Natural killer cell (primary cell): Measurements from ENCODE around the gene MCTP1. TPM values are rescaled to one million over a fixed set of nuclear protein-coding genes. Genes with fewer than 3 reads are reported as not detected.

Experiments
- ATAC-seq, 3 donors: fragments of 150-1000 bp in 2 of 3; fragments of 200-7000 bp in 1 of 3; cut with Tn5 transposase; 1 replicate in 1 of 3; 2 replicates in 2 of 3; pipeline ENCODE4 v1.10.0; 2021; ENCODE audit warnings: mild to moderate bottlenecking in 2 of 3, moderate library complexity in 2 of 3
- DNase-seq, 2 donors: peaks; one replicate each; pipeline versions ENCODE4 v3.0.0 to v3.0.0-alpha.2; 2013 to 2021; ENCODE audit warnings: mixed read lengths in 1 of 2
- H3K27ac ChIP-seq: one replicate; pipeline ENCODE4 v1.5.1; 2013; ENCODE audit warnings: mild to moderate bottlenecking, low read length
- H3K27me3 ChIP-seq: one replicate; pipeline ENCODE4 v1.6.1; 2013; ENCODE audit warnings: low read length; ENCODE audit not compliant: control insufficient read depth, insufficient read depth
- H3K36me3 ChIP-seq: one replicate; pipeline ENCODE4 v1.6.1; 2013; ENCODE audit warnings: low read length; ENCODE audit not compliant: control insufficient read depth, insufficient read depth
- H3K4me1 ChIP-seq: one replicate; pipeline ENCODE4 v1.6.1; 2013; ENCODE audit warnings: low read length; ENCODE audit not compliant: control insufficient read depth, insufficient read depth
- H3K4me3 ChIP-seq: one replicate; pipeline ENCODE4 v1.5.1; 2013; ENCODE audit warnings: low read length
- H3K9me3 ChIP-seq: one replicate; pipeline ENCODE4 v1.6.1; 2013; ENCODE audit warnings: low read length; ENCODE audit not compliant: control insufficient read depth, insufficient read depth
- H3K27ac Mint-ChIP-seq, 2 donors: one replicate each; pipeline ENCODE4 v1.8.0; 2022; ENCODE audit warnings: mild to moderate bottlenecking in 2 of 2, mixed read lengths in 2 of 2, moderate library complexity in 1 of 2
- H3K27me3 Mint-ChIP-seq, 2 donors: one replicate each; pipeline ENCODE4 v1.8.0; 2022; ENCODE audit warnings: low read depth in 2 of 2, mixed read lengths in 2 of 2
- H3K36me3 Mint-ChIP-seq: one replicate; pipeline ENCODE4 v1.8.0; 2022; ENCODE audit warnings: mixed read lengths
- H3K4me1 Mint-ChIP-seq, 2 donors: one replicate each; pipeline ENCODE4 v1.8.0; 2022; ENCODE audit warnings: mixed read lengths in 2 of 2
- H3K4me3 Mint-ChIP-seq: one replicate; pipeline ENCODE4 v1.8.0; 2022; ENCODE audit warnings: mild to moderate bottlenecking, moderate library complexity, mixed read lengths
- H3K9me3 Mint-ChIP-seq, 2 donors: one replicate each; pipeline ENCODE4 v1.8.0; 2022; ENCODE audit warnings: mixed read lengths in 2 of 2
- WGBS: methylation state at CpG from one replicate; pipeline ENCODE4 v1.1.7; 2013; ENCODE audit warnings: missing lambda C conversion rate; ENCODE audit not compliant: insufficient coverage; 5-methylcytosine and 5-hydroxymethylcytosine counted together
- intact Hi-C: fragments of 100-400 bp; cut with micrococcal nuclease; formaldehyde crosslinking; loops from one replicate; pipeline ENCODE4 v1.14.2; 2022
- total RNA-seq, 4 donors: library from RNA; stranded (reverse); fragments of 120-200 nt in 1 of 4; gene quantifications; one replicate each; pipeline versions ENCODE4 v1.2.3 to v1.2.4, GENCODE V29; 2013 to 2022
- TF ChIP-seq, protein P1 (sequence below): fragments of 200-600 bp; IDR thresholded peaks from one replicate; pipeline ENCODE4 v1.8.0; 2022; ENCODE audit warnings: antibody characterized with exemption

Gene MCTP1
- 10 to 100 TPM in 1 of 3 donors, 1 to 10 TPM in 2; 4.7 to 15.1 (median 9.8) TPM for total RNA-seq
- total RNA-seq (2013): 11.8 TPM

DNA sequence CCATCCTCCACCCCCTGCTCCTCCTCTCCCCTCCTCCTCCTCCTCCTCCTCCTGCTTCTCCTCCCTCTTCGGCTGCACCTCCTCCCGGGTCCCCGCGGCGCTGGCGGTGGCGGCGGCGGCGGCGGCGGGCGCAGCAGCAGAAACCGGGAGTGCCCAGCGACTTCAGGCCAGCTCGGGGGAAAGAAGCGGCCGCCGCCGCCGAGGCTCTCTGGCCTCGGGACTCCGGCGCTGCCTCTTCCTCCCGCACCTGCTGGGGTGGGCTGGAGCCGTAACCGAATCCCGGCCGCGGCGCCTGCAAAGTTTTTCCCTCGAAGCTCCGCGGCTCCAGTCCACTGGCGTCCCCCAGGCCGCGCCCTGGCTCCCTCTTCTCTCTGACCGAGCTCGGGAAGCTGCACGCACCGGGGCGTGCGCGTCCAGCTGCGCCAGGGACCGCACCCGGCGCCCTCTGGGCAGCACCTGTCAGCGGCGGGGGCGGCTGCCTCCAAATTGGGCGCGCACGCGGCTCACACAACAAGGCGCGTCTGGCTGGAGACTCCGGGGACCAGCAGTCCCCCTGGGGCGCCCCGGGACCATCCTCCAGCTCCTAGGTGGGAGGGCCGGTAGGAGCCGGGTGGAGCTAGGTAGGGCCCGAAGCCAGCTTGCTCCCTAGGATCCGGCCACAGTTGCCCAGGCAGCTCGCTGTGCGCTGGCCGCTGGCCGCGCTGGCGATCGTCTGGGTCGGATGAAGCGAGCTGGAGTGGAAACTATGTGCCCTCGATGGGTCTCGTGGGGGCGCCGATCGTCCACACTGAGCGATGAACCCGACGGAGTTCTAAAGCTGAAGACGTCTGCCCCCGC, at the start of gene MCTP1:
Gene MCTP1 (minus strand): TSS at position 523 of the 837 bp plus-strand sequence.
- Histone ChIP-seq H3K9me3 (no peaks in the 10 kb centered on the region), H3K27ac (no peak within 1 kb of the TSS), H3K4me3 (peak within 1 kb of the TSS; percentile 21), H3K27me3 (peaks cover 38% of the 10 kb centered on the region), H3K36me3 (no peaks in the 10 kb centered on the region), H3K4me1 (peaks cover 16% of the 10 kb centered on the region)
- DNase-seq (no peak), ATAC-seq (peak in 1 of 3 donors; percentile 20)
- TF ChIP-seq, protein P1, sequence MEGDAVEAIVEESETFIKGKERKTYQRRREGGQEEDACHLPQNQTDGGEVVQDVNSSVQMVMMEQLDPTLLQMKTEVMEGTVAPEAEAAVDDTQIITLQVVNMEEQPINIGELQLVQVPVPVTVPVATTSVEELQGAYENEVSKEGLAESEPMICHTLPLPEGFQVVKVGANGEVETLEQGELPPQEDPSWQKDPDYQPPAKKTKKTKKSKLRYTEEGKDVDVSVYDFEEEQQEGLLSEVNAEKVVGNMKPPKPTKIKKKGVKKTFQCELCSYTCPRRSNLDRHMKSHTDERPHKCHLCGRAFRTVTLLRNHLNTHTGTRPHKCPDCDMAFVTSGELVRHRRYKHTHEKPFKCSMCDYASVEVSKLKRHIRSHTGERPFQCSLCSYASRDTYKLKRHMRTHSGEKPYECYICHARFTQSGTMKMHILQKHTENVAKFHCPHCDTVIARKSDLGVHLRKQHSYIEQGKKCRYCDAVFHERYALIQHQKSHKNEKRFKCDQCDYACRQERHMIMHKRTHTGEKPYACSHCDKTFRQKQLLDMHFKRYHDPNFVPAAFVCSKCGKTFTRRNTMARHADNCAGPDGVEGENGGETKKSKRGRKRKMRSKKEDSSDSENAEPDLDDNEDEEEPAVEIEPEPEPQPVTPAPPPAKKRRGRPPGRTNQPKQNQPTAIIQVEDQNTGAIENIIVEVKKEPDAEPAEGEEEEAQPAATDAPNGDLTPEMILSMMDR: no peak
- Mint-ChIP-seq H3K4me3 (peak within 1 kb of the TSS; percentile 72), H3K36me3 (no peaks in the 10 kb centered on the region), H3K9me3 (no peaks in the 10 kb centered on the region), H3K27ac (no peak within 1 kb of the TSS), H3K27me3 (peaks cover 40 to 61% of the 10 kb centered on the region in 2 donors), H3K4me1 (peaks cover 4 to 12% of the 10 kb centered on the region in 2 donors)
- 1% methylated on average over 83 of the region's 83 CpGs for WGBS
- intact Hi-C loops: no loop called here

DNA sequence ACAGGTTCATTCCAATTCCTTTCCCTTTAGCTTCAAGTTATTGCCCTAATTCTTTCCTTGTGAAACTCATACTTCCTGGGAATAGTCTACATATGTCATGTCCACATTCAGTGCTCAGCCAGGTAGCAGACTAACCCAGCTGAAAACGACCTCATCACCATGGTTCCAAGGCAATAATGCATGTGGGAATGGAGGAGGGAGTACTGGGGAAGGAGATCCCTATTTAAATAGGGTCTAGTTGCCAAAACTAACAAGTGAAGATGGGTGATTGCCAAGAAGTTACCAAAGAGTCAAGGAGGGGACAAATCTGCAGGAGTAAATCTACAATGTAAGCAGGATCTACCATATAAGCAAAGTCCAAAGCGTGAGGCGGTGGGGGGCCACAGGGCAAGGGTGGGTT, 47.3 kb upstream of the MCTP1 start:
- Mint-ChIP-seq H3K4me1 (no peaks in the 10 kb centered on the region), H3K9me3 (peaks cover 7 to 12% of the 10 kb centered on the region in 2 donors), H3K36me3 (no peaks in the 10 kb centered on the region), H3K27ac (no peak overlapping the region), H3K27me3 (peaks cover 0 to 4% of the 10 kb centered on the region in 2 donors), H3K4me3 (no peak overlapping the region)
- Histone ChIP-seq H3K9me3 (no peaks in the 10 kb centered on the region), H3K36me3 (no peaks in the 10 kb centered on the region), H3K27ac (no peak overlapping the region), H3K4me3 (no peak overlapping the region), H3K27me3 (no peaks in the 10 kb centered on the region), H3K4me1 (no peaks in the 10 kb centered on the region)
- intact Hi-C loops: no loop called here
- no peak for ATAC-seq
- 87% methylated on average over 3 of the region's 3 CpGs for WGBS
- TF ChIP-seq, protein P1: no peak
- DNase-seq: no peak

DNA sequence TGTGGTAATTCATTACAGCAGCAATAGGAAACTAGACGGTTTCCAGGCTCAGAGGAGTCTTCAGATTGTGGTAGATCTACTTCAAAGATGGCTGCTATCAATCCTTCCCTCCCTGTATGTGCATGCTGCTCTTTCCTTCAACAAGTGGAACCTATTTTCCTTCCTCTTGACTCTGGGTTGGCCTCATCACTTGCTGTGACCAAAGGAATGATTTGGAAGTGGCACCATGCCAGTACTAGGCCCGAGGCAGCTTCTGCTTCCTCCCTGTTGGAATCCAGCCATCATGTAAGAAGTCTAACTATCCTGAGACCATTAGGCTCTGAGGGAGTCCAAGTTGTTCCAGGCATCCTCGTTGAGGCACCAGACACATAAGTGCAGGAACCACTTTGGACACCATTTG, 46.5 kb upstream of the MCTP1 start:
- DNase-seq (no peak), ATAC-seq (no peak)
- TF ChIP-seq, protein P1: no peak
- Mint-ChIP-seq H3K4me1 (no peaks in the 10 kb centered on the region), H3K4me3 (no peak overlapping the region), H3K36me3 (no peaks in the 10 kb centered on the region), H3K27me3 (peaks cover 0 to 4% of the 10 kb centered on the region in 2 donors), H3K9me3 (peaks cover 7 to 12% of the 10 kb centered on the region in 2 donors), H3K27ac (no peak overlapping the region)
- intact Hi-C loops: no loop called here
- H3K4me1 ChIP-seq: no peaks in the 10 kb centered on the region
- 52% methylated on average over 3 of the region's 3 CpGs for WGBS
- no peaks in the 10 kb centered on the region for H3K36me3 ChIP-seq
- H3K27me3 ChIP-seq: no peaks in the 10 kb centered on the region
- H3K9me3 ChIP-seq: no peaks in the 10 kb centered on the region
- H3K4me3 ChIP-seq: no peak overlapping the region
- no peak overlapping the region for H3K27ac ChIP-seq
